NCI-H146 treated with DMSO at 0.1 percent for 48 hours (cell line): ENCODE results near the gene MAGEF1.
A peak's percentile ranks its signal among the peaks of the same experiment; 100 is the strongest.

Experiments
- DNase-seq: peaks from one replicate; lab custom pipeline; 2025; ENCODE audit not compliant: unreplicated experiment; lab: John Stamatoyannopoulos, UW

The MAGEF1 gene

DNA sequence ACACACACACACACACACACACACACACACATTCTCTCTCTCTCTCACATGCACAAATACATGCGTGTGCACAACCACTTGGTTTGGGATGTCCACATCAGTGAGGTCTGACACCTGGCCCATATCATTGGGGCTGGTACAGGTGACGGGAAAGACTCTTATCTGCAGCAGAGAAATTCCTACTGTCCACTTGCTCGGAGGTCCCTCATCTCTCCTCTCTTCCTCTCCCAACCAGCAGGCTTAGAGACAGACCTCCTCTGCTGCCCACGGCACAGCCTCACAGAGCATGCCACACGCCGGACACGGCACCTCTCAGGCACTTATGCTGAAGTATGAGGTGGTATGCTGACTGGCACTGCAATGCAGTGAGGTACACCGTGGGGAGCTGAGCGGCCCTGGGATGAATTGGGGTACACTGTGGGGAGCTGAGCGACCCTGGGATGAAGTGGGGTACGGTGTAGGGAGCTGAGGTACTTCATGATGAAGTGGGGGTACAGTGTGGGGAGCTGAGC lies 41.7 kb downstream of the MAGEF1 start:
- no peak for DNase-seq

DNA sequence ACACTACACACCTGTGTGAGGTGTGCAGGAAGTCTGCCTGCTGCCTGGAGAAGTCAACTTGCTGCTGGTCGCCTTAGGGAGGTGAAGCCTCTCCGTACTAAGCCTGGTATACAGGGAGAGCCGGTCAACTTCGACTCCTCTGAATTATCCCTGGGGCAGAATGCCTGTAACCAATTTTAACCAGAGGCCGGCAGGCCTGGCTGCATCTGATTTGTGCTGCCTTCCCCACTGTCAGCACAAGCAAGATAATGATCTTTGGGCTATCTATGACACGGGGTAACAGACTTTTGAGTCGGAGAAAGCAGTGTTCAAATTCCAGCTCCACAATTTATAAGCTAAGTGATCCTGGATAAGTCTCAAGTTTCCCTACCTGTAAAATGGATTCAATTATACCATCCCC lies 42.3 kb downstream of the MAGEF1 start:
- DNase-seq, result no peak

DNA sequence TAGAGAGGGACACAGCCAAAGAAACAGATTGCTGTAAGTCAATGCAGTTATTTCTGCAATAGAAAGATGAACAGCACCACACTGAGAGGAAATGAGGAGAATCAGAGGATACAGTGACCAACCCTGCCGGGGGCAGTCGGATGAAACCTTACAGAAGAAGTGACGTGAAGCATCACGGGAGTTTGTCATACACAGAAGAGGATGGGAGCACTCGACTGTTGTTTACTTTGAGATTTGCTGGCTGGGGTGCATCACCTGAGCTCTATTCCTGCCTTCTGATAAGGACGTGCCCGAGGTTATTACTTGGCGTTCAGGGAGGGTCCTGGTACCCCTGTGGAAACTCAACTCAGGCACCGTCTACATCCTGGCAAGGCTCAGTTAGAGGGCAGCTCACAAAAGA lies 45.4 kb downstream of the MAGEF1 start:
- peak; percentile 13 for DNase-seq

DNA sequence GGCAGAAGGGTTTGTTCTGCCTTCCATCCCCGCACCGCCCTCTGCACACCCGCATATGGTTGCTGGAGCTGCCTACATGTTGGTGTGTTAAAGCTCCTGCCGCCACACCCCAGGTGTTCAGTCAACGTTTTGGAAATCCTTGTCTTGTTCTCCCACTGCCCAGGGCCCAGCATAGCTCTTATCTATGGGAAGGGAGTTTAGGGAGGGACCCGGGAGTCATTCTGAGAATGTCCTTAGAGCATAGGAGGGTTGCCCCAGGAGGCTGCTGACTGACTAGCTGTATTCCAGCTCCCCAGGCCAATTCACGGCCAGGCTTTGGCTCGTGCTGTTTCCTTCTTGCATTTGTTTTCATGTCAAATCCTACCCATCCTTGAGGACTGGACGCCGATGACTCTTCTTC lies 46.8 kb downstream of the MAGEF1 start:
- no peak for DNase-seq

DNA sequence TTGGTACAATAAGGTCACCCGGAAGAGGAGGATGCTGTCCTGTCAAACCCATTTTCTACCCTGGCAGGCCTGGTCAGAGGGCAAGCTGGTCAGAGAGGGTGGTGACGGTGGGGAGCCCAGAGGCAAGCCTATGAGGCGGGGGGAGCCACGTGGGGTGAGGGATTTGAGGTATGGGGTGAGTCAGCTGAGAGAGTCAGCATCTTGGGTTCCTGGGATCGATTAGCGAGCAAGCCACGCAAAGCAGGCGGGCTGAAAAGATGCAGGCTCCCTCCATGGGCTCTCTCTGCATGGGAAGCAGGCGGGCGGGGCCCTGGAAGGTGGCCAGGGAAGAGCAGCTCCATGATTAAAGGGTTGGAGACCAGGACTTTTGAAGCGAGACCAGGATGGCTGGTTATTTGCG lies 48.1 kb downstream of the MAGEF1 start:
- DNase-seq, result no peak

DNA sequence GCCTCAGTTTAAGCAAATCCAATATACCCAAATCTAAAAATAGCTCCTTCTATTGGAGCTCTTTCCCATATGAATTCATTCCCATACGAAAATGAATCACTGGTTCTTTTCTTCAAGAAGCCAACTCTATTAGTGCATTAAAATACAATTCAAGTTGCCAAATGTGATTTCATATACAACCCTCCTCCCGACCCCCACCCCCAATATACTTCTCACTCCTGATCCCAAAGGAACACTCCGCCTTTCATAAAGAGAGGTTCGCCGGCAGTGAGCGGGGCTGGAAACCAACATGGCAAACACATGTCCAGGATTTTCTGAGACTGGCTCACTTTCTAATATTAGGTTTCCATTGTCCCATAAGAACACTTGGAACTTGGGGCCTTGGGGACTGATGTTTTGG lies 48.5 kb downstream of the MAGEF1 start:
- no peak for DNase-seq

DNA sequence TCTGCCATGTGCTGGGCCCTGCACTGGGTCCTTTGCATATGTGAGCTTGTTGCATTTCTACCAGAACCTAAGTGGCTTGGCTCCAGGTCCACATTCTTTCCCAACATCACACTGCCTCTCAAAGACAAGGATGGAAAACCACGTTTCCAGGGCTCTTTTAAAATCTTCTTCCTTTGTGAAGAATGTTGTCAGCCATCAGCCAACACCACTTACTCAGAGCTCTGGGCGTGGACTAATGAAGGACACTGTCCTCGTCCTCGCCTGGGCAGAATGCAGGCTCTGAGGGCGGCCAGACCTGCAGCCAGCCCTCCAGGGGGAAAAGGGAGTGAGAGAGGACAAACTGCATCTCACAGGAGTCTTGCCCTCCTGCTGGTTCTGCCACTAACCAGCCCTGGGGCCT lies 49.7 kb downstream of the MAGEF1 start:
- no peak for DNase-seq

DNA sequence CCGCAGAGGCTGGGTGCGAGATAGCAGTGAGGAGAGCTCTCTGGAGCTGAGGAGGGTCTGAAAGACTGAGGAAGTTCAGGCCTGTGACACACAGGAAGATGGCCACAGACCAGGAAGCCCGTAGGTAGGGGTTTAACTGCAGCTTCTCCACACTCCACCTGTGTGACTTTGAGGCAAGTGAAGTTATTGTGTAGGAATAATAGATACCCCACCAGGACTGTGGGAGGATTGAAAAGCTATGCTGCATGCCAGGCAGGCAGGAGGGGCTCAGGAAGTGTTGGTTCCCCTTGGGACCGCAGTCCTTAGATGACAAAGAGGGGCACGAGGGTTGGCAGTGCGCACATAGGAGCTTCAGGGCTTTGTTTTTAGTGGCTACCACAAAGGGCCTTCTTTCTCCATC lies 50.9 kb downstream of the MAGEF1 start:
- no peak for DNase-seq
